Hepatocyte (in vitro differentiated cells): ENCODE data around the gene PLXNB2. TPM values are rescaled to one million over a fixed set of nuclear protein-coding genes. Genes with fewer than 3 reads are reported as not detected.

Experiments
- DNase-seq: peaks from one replicate; pipeline ENCODE4 v3.0.0-alpha.2; 2016; ENCODE audit warnings: low spot score
- H2AFZ ChIP-seq: fragments of 200-600 bp; sonication (generic); 2 replicates; pipeline ENCODE4 v1.6.0; 2016; ENCODE audit warnings: antibody characterized with exemption, mild to moderate bottlenecking
- H3K27ac ChIP-seq: fragments of 200-600 bp; sonication (generic); 2 replicates; pipeline ENCODE4 v1.5.1; 2016; ENCODE audit warnings: mild to moderate bottlenecking
- H3K27me3 ChIP-seq: fragments of 200-600 bp; sonication (generic); 2 replicates; pipeline ENCODE4 v1.6.1; 2016
- H3K36me3 ChIP-seq: fragments of 200-600 bp; sonication (generic); replicated peaks from 2 replicates; pipeline ENCODE4 v1.5.1; 2016; ENCODE audit warnings: low read depth; ENCODE audit not compliant: insufficient read depth
- H3K4me1 ChIP-seq: fragments of 200-600 bp; sonication (generic); 2 replicates; pipeline ENCODE4 v1.5.1; 2016; ENCODE audit warnings: mild to moderate bottlenecking, moderate library complexity; ENCODE audit not compliant: insufficient read depth
- H3K4me2 ChIP-seq: fragments of 200-600 bp; sonication (generic); 2 replicates; pipeline ENCODE4 v1.6.0; 2016
- H3K4me3 ChIP-seq: fragments of 200-600 bp; sonication (generic); 2 replicates; pipeline ENCODE4 v1.5.1; 2016; ENCODE audit warnings: mild to moderate bottlenecking
- H3K79me2 ChIP-seq: fragments of 200-600 bp; sonication (generic); 2 replicates; pipeline ENCODE4 v1.6.0; 2017; ENCODE audit warnings: mild to moderate bottlenecking
- H3K9me2 ChIP-seq: fragments of 200-600 bp; sonication (generic); replicated peaks from 2 replicates; pipeline ENCODE4 v1.6.0; 2017; ENCODE audit warnings: mild to moderate bottlenecking; ENCODE audit not compliant: insufficient read depth
- H3K9me3 ChIP-seq: fragments of 200-600 bp; sonication (generic); 2 replicates; pipeline ENCODE4 v1.5.1; 2016; ENCODE audit warnings: low read depth, mild to moderate bottlenecking
- H4K20me1 ChIP-seq: fragments of 200-600 bp; sonication (generic); 2 replicates; pipeline ENCODE4 v1.6.0; 2016; ENCODE audit warnings: mild to moderate bottlenecking; ENCODE audit not compliant: insufficient read depth, poor library complexity, severe bottlenecking
- EZH2 ChIP-seq: fragments of 200-600 bp; sonication (generic); IDR thresholded peaks from 2 replicates; pipeline ENCODE4 v1.6.1; 2016; ENCODE audit warnings: antibody characterized with exemption, mild to moderate bottlenecking, borderline replicate concordance
- EZH2phosphoT487 ChIP-seq: fragments of 200-600 bp; sonication (generic); IDR thresholded peaks from one replicate; pipeline ENCODE4 v1.6.1; 2018; ENCODE audit warnings: antibody characterized with exemption, mild to moderate bottlenecking, low read depth, moderate library complexity; ENCODE audit not compliant: unreplicated experiment, severe bottlenecking
- WGBS: methylation state at CpG from one replicate; pipeline ENCODE4 v1.1.6; 2016; ENCODE audit warnings: low lambda C conversion rate; ENCODE audit errors: missing lambda C conversion rate; 5-methylcytosine and 5-hydroxymethylcytosine counted together
- polyA plus RNA-seq: library from polyadenylated mRNA; unstranded; fragments of >200 nt; fragmentation: Nextera tagmentation; extraction: Ambion mirVana; gene quantifications from 2 replicates; pipeline ENCODE4 v1.2.1, GENCODE V29; 2016
- total RNA-seq: library from RNA; depleted of rRNA; stranded (reverse); fragments of >200 nt; gene quantifications from 2 replicates; pipeline ENCODE4 v1.2.3, GENCODE V29; 2014
- TF ChIP-seq, protein P1 (sequence below): fragments of 200-600 bp; sonication (generic); IDR thresholded peaks from 2 replicates; pipeline ENCODE4 v1.5.1; 2016; ENCODE audit warnings: antibody characterized with exemption, mild to moderate bottlenecking; ENCODE audit not compliant: poor library complexity

Gene PLXNB2
- total and polyA plus RNA-seq, 2 experiments from 2014 or later = 113 to 147 TPM

DNA sequence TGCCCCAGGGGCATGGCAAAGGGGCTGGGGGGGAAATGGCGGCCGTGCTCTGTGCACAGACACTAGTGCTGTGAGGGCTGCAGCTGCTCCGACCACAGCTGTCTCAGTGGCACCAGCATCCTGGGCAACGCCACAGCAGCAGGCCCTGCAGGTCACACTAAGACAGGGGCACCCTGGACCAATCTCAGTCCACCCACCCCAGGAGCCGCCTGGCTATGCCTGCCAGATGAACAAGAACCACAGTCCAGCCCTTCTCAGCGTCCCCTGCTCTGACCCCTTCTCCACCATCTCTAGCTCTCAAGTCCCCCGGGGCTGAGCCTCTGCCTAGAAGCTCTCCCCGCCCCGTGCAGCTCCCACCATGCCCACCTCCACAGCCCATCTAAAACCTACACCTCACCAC is 79.1 kb downstream of the PLXNB2 start:
- H2AFZ ChIP-seq = no peak overlapping the region
- no peak for DNase-seq
- no peaks in the 10 kb centered on the region for H3K36me3 ChIP-seq
- no peaks in the 10 kb centered on the region for H3K4me1 ChIP-seq
- TF ChIP-seq, protein P1, sequence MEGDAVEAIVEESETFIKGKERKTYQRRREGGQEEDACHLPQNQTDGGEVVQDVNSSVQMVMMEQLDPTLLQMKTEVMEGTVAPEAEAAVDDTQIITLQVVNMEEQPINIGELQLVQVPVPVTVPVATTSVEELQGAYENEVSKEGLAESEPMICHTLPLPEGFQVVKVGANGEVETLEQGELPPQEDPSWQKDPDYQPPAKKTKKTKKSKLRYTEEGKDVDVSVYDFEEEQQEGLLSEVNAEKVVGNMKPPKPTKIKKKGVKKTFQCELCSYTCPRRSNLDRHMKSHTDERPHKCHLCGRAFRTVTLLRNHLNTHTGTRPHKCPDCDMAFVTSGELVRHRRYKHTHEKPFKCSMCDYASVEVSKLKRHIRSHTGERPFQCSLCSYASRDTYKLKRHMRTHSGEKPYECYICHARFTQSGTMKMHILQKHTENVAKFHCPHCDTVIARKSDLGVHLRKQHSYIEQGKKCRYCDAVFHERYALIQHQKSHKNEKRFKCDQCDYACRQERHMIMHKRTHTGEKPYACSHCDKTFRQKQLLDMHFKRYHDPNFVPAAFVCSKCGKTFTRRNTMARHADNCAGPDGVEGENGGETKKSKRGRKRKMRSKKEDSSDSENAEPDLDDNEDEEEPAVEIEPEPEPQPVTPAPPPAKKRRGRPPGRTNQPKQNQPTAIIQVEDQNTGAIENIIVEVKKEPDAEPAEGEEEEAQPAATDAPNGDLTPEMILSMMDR = no peak
- TF ChIP-seq EZH2 = no peak
- TF ChIP-seq EZH2phosphoT487 = no peak
- H3K79me2 ChIP-seq = no peaks in the 10 kb centered on the region
- H3K27me3 ChIP-seq = no peaks in the 10 kb centered on the region
- 99% methylated on average over 8 of the region's 9 CpGs for WGBS
- no peaks in the 10 kb centered on the region for H3K9me2 ChIP-seq
- H3K4me2 ChIP-seq = no peak overlapping the region
- H4K20me1 ChIP-seq = no peaks in the 10 kb centered on the region
- no peaks in the 10 kb centered on the region for H3K9me3 ChIP-seq
- H3K4me3 ChIP-seq = no peak overlapping the region
- H3K27ac ChIP-seq = no peak overlapping the region

DNA sequence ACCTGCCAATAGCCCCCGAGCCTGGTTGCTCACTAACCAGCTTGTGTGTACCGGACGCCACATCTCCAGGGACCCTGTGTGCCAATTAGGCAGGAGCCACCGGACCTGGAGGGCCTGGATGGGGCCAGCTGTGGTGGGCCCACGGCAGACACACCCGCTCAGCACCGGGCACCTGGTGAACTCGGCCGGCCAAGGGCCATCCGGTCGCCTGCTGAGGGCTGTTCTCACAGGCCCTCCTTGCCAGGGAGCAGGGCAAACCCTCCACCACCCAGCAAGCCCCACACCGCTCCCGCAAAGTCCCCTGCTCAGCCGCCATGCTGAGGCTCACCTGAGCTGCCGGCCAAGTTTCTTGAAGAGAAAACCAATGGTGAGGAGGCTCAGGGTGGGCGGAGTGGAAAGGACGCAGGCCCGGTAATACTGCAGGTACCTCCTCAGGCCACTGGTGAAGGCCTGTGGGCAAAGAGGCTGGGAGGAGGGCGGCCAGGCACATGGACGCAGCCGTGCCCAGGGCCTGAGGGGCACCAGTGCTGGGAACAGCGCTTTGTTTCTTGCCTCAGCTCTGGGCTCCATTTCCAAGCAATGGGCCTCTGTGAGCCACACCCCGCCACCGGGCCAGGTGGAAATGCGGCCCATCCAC is 79.7 kb downstream of the PLXNB2 start:
- no peaks in the 10 kb centered on the region for H3K36me3 ChIP-seq
- no peaks in the 10 kb centered on the region for H3K4me1 ChIP-seq
- no peaks in the 10 kb centered on the region for H3K27me3 ChIP-seq
- WGBS = 95% methylated on average over 25 of the region's 25 CpGs
- DNase-seq = no peak
- no peak for TF ChIP-seq EZH2phosphoT487
- TF ChIP-seq, protein P1 = no peak
- TF ChIP-seq EZH2 = no peak
- H3K4me3 ChIP-seq = no peak overlapping the region
- no peak overlapping the region for H2AFZ ChIP-seq
- no peak overlapping the region for H3K27ac ChIP-seq
- H3K9me2 ChIP-seq = no peaks in the 10 kb centered on the region
- H3K4me2 ChIP-seq = no peak overlapping the region
- no peaks in the 10 kb centered on the region for H4K20me1 ChIP-seq
- H3K9me3 ChIP-seq = no peaks in the 10 kb centered on the region
- no peaks in the 10 kb centered on the region for H3K79me2 ChIP-seq

DNA sequence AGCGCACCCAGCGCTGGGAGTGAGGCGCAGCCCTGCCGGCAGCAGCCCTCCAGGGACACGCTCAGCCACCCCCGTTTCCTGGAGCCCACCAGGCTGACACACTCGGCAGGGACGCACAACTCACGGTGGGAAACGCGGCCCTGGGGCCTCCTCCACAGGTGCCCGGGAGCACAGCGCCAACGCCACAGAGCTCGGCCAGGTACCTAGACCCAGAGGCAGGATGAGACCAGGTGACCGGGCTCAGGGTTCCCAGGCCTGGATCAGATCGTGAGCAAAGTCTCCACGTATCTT is 80.6 kb downstream of the PLXNB2 start:
- TF ChIP-seq, protein P1 = no peak
- no peak for TF ChIP-seq EZH2phosphoT487
- no peak for TF ChIP-seq EZH2
- Histone ChIP-seq H3K27ac (no peak overlapping the region), H3K4me2 (no peak overlapping the region), H3K9me2 (no peaks in the 10 kb centered on the region), H3K9me3 (no peaks in the 10 kb centered on the region), H3K36me3 (no peaks in the 10 kb centered on the region), H2AFZ (no peak overlapping the region), H3K4me1 (no peaks in the 10 kb centered on the region), H3K79me2 (no peaks in the 10 kb centered on the region), H3K27me3 (no peaks in the 10 kb centered on the region), H3K4me3 (no peak overlapping the region), H4K20me1 (no peaks in the 10 kb centered on the region)
- DNase-seq = no peak
- 94% methylated on average over 14 of the region's 18 CpGs for WGBS
